ENCODE measurements around the gene COL27A1.

The COL27A1 gene

DNA sequence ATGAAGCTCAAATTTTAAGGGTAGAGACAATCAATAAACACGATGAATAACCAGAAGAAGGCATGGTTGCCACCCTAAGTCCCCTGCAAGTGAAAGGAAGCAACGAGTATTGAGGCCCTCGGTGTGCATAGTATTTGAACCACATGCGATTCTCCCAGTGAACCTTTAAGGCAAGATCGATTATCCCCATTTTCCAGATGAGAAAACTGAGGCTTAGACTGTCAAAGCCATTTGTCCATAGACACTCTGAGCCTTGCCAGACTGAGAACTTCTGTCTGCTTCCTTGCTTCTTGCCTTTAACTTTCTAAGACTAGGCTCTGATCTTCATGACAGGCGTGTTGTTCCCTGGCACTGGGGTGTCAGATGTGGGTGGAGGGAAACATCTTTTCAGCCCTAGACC, 58.2 kb downstream of the COL27A1 start:
- DNase-seq (ENCODE audit: low read depth, low spot score) = no peak
- H3K4me3 ChIP-seq (ENCODE audit: low read depth, low read length) = no peak overlapping the region
- TF ChIP-seq, protein P1, sequence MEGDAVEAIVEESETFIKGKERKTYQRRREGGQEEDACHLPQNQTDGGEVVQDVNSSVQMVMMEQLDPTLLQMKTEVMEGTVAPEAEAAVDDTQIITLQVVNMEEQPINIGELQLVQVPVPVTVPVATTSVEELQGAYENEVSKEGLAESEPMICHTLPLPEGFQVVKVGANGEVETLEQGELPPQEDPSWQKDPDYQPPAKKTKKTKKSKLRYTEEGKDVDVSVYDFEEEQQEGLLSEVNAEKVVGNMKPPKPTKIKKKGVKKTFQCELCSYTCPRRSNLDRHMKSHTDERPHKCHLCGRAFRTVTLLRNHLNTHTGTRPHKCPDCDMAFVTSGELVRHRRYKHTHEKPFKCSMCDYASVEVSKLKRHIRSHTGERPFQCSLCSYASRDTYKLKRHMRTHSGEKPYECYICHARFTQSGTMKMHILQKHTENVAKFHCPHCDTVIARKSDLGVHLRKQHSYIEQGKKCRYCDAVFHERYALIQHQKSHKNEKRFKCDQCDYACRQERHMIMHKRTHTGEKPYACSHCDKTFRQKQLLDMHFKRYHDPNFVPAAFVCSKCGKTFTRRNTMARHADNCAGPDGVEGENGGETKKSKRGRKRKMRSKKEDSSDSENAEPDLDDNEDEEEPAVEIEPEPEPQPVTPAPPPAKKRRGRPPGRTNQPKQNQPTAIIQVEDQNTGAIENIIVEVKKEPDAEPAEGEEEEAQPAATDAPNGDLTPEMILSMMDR (IDR thresholded peaks at IDR 0.05; ENCODE audit: low read depth, low read length) = no peak
- in situ Hi-C loops (cut with HindIII; ENCODE audit: low sequenced_read_pairs) = no loop called here

- in situ Hi-C loops (cut with HindIII; ENCODE audit: low sequenced_read_pairs) = no loop called here
- peak; percentile 52 for DNase-seq (ENCODE audit: low read depth, low spot score)
- TF ChIP-seq, protein P1 (IDR thresholded peaks at IDR 0.05; ENCODE audit: low read depth, low read length) = no peak
- no peak overlapping the region for H3K4me3 ChIP-seq (ENCODE audit: low read depth, low read length)
Measured at GRCh38 chr9:114214181-114214580, 58.8 kb downstream of the COL27A1 start.

DNA sequence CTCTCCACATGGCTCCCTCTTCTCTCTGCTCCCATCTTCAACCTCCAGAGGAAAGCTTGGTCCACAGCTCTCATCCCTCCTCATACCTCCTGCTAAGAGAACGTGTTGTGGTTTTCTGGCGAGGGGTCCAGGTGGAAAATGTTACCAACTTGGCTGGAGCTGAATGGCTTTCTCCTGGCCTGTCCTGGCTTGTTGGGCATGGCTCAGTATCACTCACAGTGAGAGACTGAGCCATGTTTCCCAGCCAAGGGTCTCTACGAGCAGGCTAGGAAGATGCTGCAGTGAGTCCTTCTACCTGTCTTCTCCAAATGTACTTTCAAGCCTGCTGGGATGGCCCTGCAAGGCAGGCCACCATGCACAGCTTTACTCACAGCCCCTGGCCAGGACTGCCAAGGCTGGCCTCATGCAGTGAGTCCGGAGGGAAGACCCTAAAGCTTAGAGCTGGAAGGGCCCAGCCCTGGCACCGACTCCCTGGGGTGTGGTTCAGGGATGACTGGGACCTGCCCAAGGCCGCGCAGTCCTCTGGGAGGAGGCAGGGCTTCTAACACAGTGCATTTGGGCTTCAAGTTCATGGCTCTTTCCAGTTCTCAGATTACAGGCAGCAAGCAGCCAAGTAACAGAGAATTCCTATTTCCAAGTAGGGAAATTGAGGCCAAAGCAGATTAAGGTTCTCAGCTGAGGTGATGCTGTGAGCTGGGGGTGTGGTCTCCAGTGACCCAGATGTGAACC, 59.5 kb downstream of the COL27A1 start:
- in situ Hi-C loops (cut with HindIII; ENCODE audit: low sequenced_read_pairs) = no loop called here
- no peak overlapping the region for H3K4me3 ChIP-seq (ENCODE audit: low read depth, low read length)
- TF ChIP-seq, protein P1 (IDR thresholded peaks at IDR 0.05; ENCODE audit: low read depth, low read length) = no peak
- no peak for DNase-seq (ENCODE audit: low read depth, low spot score)

GRCh38 chr9:114216081-114216480, 60.7 kb downstream of the COL27A1 start:
- DNase-seq (ENCODE audit: low read depth, low spot score) = peak; percentile 59
- no peak overlapping the region for H3K4me3 ChIP-seq (ENCODE audit: low read depth, low read length)
- in situ Hi-C loops (cut with HindIII; ENCODE audit: low sequenced_read_pairs) = no loop called here
- TF ChIP-seq, protein P1 (IDR thresholded peaks at IDR 0.05; ENCODE audit: low read depth, low read length) = no peak

- in situ Hi-C loops (cut with HindIII; ENCODE audit: low sequenced_read_pairs) = no loop called here
- TF ChIP-seq, protein P1 (IDR thresholded peaks at IDR 0.05; ENCODE audit: low read depth, low read length) = no peak
- no peak for DNase-seq (ENCODE audit: low read depth, low spot score)
- H3K4me3 ChIP-seq (ENCODE audit: low read depth, low read length) = no peak overlapping the region
Measured at GRCh38 chr9:114216976-114217375, 61.6 kb downstream of the COL27A1 start.

GRCh38 chr9:114218264-114219120, 63.2 kb downstream of the COL27A1 start:
- in situ Hi-C loops (cut with HindIII; ENCODE audit: low sequenced_read_pairs) = no loop called here
- no peak overlapping the region for H3K4me3 ChIP-seq (ENCODE audit: low read depth, low read length)
- TF ChIP-seq, protein P1 (IDR thresholded peaks at IDR 0.05; ENCODE audit: low read depth, low read length) = no peak
- DNase-seq (ENCODE audit: low read depth, low spot score) = peak; percentile 33

Data from astrocyte of the spinal cord (primary cell).